Transverse colon (tissue), 4 donors: ENCODE measurements around the gene CLCNKA.

Experiments
- POLR2A ChIP-seq: fragments of 450-650 bp; IDR thresholded peaks from one replicate; pipeline ENCODE4 v1.6.1; 2016; ENCODE audit warnings: antibody characterized with exemption, mild to moderate bottlenecking, moderate library complexity
- POLR2AphosphoS5 ChIP-seq, 3 donors: sonication (generic); formaldehyde crosslinking; IDR thresholded peaks; one replicate each; pipeline ENCODE4 v1.6.1; 2016; ENCODE audit warnings: antibody characterized with exemption in 3 of 3
- TF ChIP-seq, protein P1 (sequence below), 5 experiments: fragments of 200-600 bp in 3 of 5; fragments of 450-650 bp in 2 of 5; sonication (generic) in 3 of 5; IDR thresholded peaks; 1 replicate in 2 of 5; 2 replicates in 3 of 5; pipeline ENCODE4 v1.5.1; 2016 to 2017; ENCODE audit warnings: antibody characterized with exemption in 5 of 5, inconsistent platforms in 3 of 5, mild to moderate bottlenecking in 2 of 5, moderate library complexity in 1 of 5

DNA sequence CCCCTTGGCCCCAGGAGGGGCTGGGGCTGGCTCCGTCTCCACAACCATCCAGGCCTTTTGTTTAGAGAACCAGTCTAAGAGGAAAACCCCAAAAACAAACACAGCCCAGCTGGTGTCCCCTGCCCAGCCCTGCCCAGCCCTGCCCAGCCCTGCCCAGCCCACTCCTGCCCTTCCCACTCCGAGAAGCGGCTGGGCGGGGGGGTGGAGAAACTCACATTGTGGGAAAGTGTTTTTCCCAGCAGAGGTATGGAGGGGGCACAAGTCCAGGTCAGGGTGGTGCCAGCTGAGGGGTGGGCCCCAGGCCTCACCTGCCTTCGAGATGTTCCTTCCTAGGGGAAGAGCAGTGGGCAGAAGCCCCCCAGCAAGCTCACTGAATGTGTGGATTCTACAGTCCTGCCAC is 61.6 kb downstream of the CLCNKA start:
- TF ChIP-seq, protein P1, sequence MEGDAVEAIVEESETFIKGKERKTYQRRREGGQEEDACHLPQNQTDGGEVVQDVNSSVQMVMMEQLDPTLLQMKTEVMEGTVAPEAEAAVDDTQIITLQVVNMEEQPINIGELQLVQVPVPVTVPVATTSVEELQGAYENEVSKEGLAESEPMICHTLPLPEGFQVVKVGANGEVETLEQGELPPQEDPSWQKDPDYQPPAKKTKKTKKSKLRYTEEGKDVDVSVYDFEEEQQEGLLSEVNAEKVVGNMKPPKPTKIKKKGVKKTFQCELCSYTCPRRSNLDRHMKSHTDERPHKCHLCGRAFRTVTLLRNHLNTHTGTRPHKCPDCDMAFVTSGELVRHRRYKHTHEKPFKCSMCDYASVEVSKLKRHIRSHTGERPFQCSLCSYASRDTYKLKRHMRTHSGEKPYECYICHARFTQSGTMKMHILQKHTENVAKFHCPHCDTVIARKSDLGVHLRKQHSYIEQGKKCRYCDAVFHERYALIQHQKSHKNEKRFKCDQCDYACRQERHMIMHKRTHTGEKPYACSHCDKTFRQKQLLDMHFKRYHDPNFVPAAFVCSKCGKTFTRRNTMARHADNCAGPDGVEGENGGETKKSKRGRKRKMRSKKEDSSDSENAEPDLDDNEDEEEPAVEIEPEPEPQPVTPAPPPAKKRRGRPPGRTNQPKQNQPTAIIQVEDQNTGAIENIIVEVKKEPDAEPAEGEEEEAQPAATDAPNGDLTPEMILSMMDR (IDR thresholded peaks at IDR 0.05): no peak
- TF ChIP-seq POLR2A: no peak
- no peak for TF ChIP-seq POLR2AphosphoS5 (IDR thresholded peaks at IDR 0.05)
